Measurements from ENCODE around the gene USP2. TPM values are rescaled to one million over a fixed set of nuclear protein-coding genes. Genes with fewer than 3 reads are reported as not detected.

The USP2 gene
- total and polyA plus RNA-seq, 2 of the 8 experiments (the other 6 are each of a cell fraction or from before 2014, with no cell fraction given) = 2.2 to 6.9 TPM

DNA sequence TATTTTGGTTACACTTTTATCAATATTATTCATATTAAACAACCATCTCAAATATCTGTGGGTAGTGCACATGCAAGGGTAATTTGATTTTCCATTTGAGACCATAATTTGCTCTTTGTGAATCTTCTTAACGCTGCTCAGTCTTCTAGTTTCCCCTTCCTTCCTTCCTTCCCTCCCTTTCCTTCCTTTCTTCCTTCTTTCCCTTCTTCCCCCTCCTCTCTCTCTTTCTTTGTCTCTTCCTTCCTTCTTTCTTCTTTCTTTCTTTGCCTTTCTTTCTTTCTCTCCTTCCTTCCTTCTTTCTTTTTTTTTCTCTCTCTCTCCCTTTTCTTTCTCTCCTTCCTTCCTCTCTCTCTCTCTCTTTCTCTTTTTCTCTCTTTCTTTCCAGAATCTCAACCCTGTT is 51.3 kb downstream of the USP2 start:
- Histone ChIP-seq H2BK20ac (ENCODE audit: low read length) (no peak overlapping the region), H3K4me3 (ENCODE audit: extremely low read depth in 1 of 4, insufficient read depth in 2 of 4, low read depth in 3 of 4, low read length in 4 of 4) (no peak overlapping the region), H3K18ac (ENCODE audit: extremely low read depth, low read length) (no peak overlapping the region), H3K23me2 (ENCODE audit: low read depth, low read length) (peaks cover 3% of the 10 kb centered on the region; the same call in 1 of the 2 replicates), H3K27me3 (replicated peaks in 1 of 4; ENCODE audit: control insufficient read depth in 3 of 4, extremely low read depth in 1 of 4, insufficient read depth in 3 of 4, low read length in 3 of 4) (no peaks in the 10 kb centered on the region), H3K4me1 (replicated peaks in 1 of 4; ENCODE audit: control insufficient read depth in 3 of 4, insufficient read depth in 4 of 4, low read length in 3 of 4) (peaks cover 0 to 5% (median 3%) of the 10 kb centered on the region in 4 experiments; a peak in 5 of 7 replicates), H3K36me3 (ENCODE audit: control insufficient read depth in 2 of 4, insufficient read depth in 4 of 4, low read length in 3 of 4) (no peaks in the 10 kb centered on the region), H3K79me1 (ENCODE audit: low read depth, low read length) (peaks cover 3% of the 10 kb centered on the region), H4K91ac (replicated peaks; ENCODE audit: insufficient read length, low read length) (no peak overlapping the region), H2BK120ac (replicated peaks; ENCODE audit: low read depth, low read length) (no peak overlapping the region), H4K20me1 (replicated peaks in 1 of 2; ENCODE audit: control insufficient read depth in 1 of 2, insufficient read depth in 2 of 2, low read length in 2 of 2) (no peaks in the 10 kb centered on the region), H2BK5ac (ENCODE audit: low read depth, low read length) (no peak overlapping the region), H3K9me3 (ENCODE audit: insufficient read depth in 2 of 2, low read depth in 1 of 2, low read length in 1 of 2) (no peaks in the 10 kb centered on the region), H2AK5ac (ENCODE audit: low read depth, low read length) (no peak overlapping the region), H3K27ac (ENCODE audit: low read depth, low read length) (no peak overlapping the region), H2BK15ac (ENCODE audit: low read length) (no peak overlapping the region), H3K4ac (replicated peaks; ENCODE audit: insufficient read length, low read depth, low read length) (no peak overlapping the region), H3K56ac (replicated peaks; ENCODE audit: insufficient read length, low read depth, low read length) (no peak overlapping the region), H3K9ac (replicated peaks in 1 of 4; ENCODE audit: extremely low read depth in 1 of 4, low read depth in 3 of 4, low read length in 3 of 4) (no peak overlapping the region), H4K8ac (ENCODE audit: extremely low read depth, insufficient read depth, low read length) (no peak overlapping the region), H3K23ac (ENCODE audit: insufficient read length) (no peak overlapping the region), H3K14ac (ENCODE audit: insufficient read length) (no peak overlapping the region), H4K5ac (ENCODE audit: insufficient read length, low read depth, low read length) (no peak overlapping the region), H3K79me2 (ENCODE audit: control insufficient read depth in 1 of 2, insufficient read depth in 2 of 2, low read length in 2 of 2) (peaks cover 3 to 7% of the 10 kb centered on the region in 2 experiments; a peak in 3 of 4 replicates), H3K4me2 (ENCODE audit: insufficient read depth in 1 of 2, low read depth in 2 of 2, low read length in 2 of 2) (no peak overlapping the region), H2BK12ac (ENCODE audit: low read depth, low read length) (no peak overlapping the region), H2AFZ (ENCODE audit: low read length) (no peak overlapping the region)
- no peak for TF ChIP-seq TEAD4 (IDR thresholded peaks at IDR 0.05; ENCODE audit: low read depth, low read length)
- TF ChIP-seq SIN3A (conservative IDR thresholded peaks at IDR 0.05 in 1 of 2, IDR thresholded peaks at IDR 0.05 in 1 of 2; ENCODE audit: low read depth in 1 of 2, low read length in 2 of 2) = no peak
- TF ChIP-seq ASH2L (IDR thresholded peaks at IDR 0.05; ENCODE audit: low read length) = no peak
- no peak for TF ChIP-seq FOSL1 (IDR thresholded peaks at IDR 0.05; ENCODE audit: insufficient read depth, low read depth, low read length)
- TF ChIP-seq EGR1 (IDR thresholded peaks at IDR 0.05; ENCODE audit: borderline replicate concordance, low read depth, low read length) = no peak
- no peak for TF ChIP-seq GABPA (IDR thresholded peaks at IDR 0.05; ENCODE audit: borderline replicate concordance, insufficient read depth, low read length)
- no peak for TF ChIP-seq RNF2 (IDR thresholded peaks at IDR 0.05; ENCODE audit: borderline replicate concordance, low read depth, low read length, missing control alignments, poor library complexity, severe bottlenecking)
- TF ChIP-seq CBX8 (IDR thresholded peaks at IDR 0.05; ENCODE audit: borderline replicate concordance, low read depth, low read length) = no peak
- no peak for TF ChIP-seq SUZ12 (IDR thresholded peaks at IDR 0.05; ENCODE audit: low read length)
- no peak for TF ChIP-seq ZNF274 (IDR thresholded peaks at IDR 0.05; ENCODE audit: borderline replicate concordance, extremely low read depth, low read length)
- no peak for TF ChIP-seq GTF2F1 (IDR thresholded peaks at IDR 0.05; ENCODE audit: borderline replicate concordance, low read depth, low read length)
- no peak for TF ChIP-seq BACH1 (IDR thresholded peaks at IDR 0.05; ENCODE audit: low read length)
- TF ChIP-seq RAD21 (IDR thresholded peaks at IDR 0.05 in 1 of 2, conservative IDR thresholded peaks at IDR 0.05 in 1 of 2; ENCODE audit: low read depth in 2 of 2, low read length in 2 of 2) = no peak
- WGBS, 2 experiments (ENCODE audit: extremely low coverage in 1 of 2, insufficient coverage in 1 of 2, insufficient read length in 1 of 2, insufficient replicate concordance in 2 of 2, low coverage in 1 of 2, low lambda C conversion rate in 2 of 2, missing lambda C conversion rate in 1 of 2) = 88% methylated on average over 1 of the region's 1 CpG; no CpG with 5 or more reads in 1 of the 2 experiments
- FAIRE-seq (no peak), DNase-seq (ENCODE audit: low read depth in 1 of 2, low spot score in 2 of 2) (no peak)
- ChIA-PET CTCF (ENCODE audit: partially characterized antibody) (interaction anchor here (0.6 to 20.0 kb wide), 3 partner anchors 10 to 899 kb away, joined by 3 to 415 read pairs (median 3); partner anchors contain the start of gene MCAM), POLR2A (ENCODE audit: partially characterized antibody) (no interaction called here)
